IPS DF 6.9 (cell line): Measurements from ENCODE around the gene GNB5.
"Not testable (repeated sequence)": the region's sequence is repeated elsewhere in the genome, so short reads cannot be mapped to it uniquely, and the experiment has no call there.

Source experiments
- DNase-seq: peaks from one replicate; pipeline ENCODE4 v3.0.0-alpha.2; 2013; ENCODE audit warnings: low read depth, low spot score
- H3K27ac ChIP-seq: one replicate; pipeline ENCODE4 v1.5.1; 2013; ENCODE audit warnings: low read length, control low read depth
- H3K27me3 ChIP-seq: 2 replicates; pipeline ENCODE4 v1.6.1; 2013; ENCODE audit warnings: mild to moderate bottlenecking, low read length; ENCODE audit not compliant: control insufficient read depth, insufficient read depth
- H3K36me3 ChIP-seq: 2 replicates; pipeline ENCODE4 v1.6.1; 2013; ENCODE audit warnings: low read length; ENCODE audit not compliant: control insufficient read depth, insufficient read depth
- H3K4me1 ChIP-seq: 2 replicates; pipeline ENCODE4 v1.6.1; 2013; ENCODE audit warnings: low read length; ENCODE audit not compliant: control insufficient read depth, insufficient read depth
- H3K4me3 ChIP-seq: 2 replicates; pipeline ENCODE4 v1.5.1; 2013; ENCODE audit warnings: mild to moderate bottlenecking, low read length
- H3K9me3 ChIP-seq: 2 replicates; pipeline ENCODE4 v1.6.1; 2013; ENCODE audit warnings: low read length, inconsistent platforms; ENCODE audit not compliant: control insufficient read depth, insufficient read depth
- WGBS: extraction: QIAGEN DNeasy Blood & Tissue Kit; methylation state at CpG from one replicate; pipeline ENCODE4 v1.1.7; 2013; ENCODE audit warnings: mixed read lengths, missing lambda C conversion rate; ENCODE audit not compliant: insufficient read length, insufficient coverage; 5-methylcytosine and 5-hydroxymethylcytosine counted together

Gene GNB5

DNA sequence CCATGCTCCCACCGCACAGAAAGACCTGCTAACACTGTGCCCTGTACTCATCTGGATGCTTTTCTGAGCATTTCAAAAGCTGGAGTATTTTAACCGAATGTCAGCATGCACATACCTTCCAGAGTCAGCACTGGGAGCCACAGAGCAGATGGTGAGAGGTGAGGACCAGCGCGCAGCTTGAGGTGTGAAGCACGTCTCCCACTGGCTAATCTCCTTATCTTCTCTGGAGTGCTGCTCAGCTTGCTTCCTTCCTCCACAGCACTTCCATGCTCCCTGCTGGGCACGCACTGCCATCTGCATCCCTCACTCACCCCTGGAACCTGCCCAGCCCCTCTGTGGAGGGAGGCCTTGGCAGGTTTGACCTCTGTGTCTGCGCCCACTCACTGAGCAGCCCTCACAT lies at the start of gene GNB5:
Gene GNB5, minus strand, starts transcription at position 186 of the 400 bp plus-strand sequence. CDS start 6,716 bp downstream, outside the sequence.
- no CpG with 5 or more reads among the region's 7 CpGs for WGBS
- no peak for DNase-seq
- Histone ChIP-seq H3K4me1 (no peaks in the 10 kb centered on the region; the same call in 1 of the 2 replicates), H3K9me3 (no peaks in the 10 kb centered on the region), H3K27ac (no peak within 1 kb of the TSS), H3K27me3 (no peaks in the 10 kb centered on the region), H3K36me3 (0 out of 2 replicates have a peak, but pooled peaks cover 2% of the 10 kb centered on the region), H3K4me3 (no peak within 1 kb of the TSS)

DNA sequence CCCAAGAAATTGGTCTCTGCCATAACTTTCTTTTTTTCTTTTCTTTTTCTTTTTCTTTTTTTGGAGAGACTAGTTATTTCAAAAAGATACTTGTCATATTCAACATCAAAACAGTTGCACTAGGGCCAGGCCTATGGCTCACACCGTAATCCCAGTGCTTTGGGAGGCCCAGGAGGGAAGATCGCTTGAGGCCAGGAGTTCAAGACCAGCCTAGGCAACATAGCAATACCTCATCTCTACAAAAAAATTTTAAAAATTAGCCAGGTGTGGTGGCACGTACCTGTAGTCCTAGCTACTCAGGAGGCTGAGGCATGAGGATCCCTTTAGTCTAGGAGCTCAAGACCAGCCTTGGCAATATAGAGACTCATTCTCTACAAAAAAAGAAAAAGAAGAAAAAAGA lies 49.0 kb upstream of the GNB5 start:
- no peak overlapping the region for H3K27ac ChIP-seq
- H3K4me1 ChIP-seq: no peaks in the 10 kb centered on the region
- no peaks in the 10 kb centered on the region for H3K9me3 ChIP-seq
- no CpG with 5 or more reads among the region's 3 CpGs for WGBS
- H3K27me3 ChIP-seq: no peaks in the 10 kb centered on the region
- H3K36me3 ChIP-seq: peaks cover 27% of the 10 kb centered on the region
- DNase-seq: no peak
- H3K4me3 ChIP-seq: no peak overlapping the region

DNA sequence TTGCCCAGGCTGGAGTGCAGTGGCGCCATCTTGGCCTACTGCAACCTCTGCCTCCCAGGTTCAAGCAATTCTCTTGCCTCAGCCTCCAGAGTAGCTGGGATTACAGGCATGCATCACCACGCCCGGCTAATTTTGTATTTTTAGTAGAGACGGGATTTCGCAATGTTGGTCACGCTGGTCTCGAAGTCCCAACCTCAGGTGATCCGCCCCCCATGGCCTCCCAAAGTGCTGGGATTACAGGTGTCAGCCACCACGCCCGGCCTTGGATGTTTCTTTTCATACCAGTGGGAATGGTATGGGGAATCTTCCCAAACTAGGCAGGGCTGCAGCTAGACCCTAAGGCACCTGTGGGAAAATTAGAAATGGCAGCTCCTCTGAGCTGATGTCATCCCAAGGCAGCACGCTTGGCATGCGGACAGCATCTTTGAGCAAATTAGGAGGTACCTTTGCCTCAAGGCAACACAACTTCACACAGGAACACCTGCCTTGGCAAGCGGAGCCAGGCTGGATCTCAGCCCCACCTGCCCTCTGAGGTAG lies 47.9 kb upstream of the GNB5 start:
- not testable (repeated sequence) for DNase-seq
- H3K36me3 ChIP-seq: peaks cover 28% of the 10 kb centered on the region

DNA sequence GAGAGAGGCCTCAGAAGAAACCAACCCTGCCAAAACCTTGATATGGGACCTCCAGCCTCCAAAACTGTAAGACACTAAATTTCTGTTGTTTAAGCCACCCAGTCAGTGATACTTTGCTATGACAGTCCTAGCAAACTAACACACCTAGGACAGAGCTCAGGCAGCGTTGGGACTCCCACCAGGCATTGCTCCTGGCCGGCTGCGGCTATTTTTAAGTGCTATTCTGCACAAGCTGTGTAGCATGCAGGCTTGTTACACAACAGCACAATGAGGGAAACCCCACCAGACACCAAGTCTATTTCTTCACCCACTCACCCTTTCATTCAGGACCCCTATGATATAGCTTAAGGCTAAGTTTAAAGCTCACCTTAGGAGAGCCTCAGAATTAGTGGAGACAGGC lies 47.0 kb upstream of the GNB5 start:
- no peak overlapping the region for H3K4me3 ChIP-seq
- no peak for DNase-seq
- H3K27ac ChIP-seq: no peak overlapping the region
- no CpG with 5 or more reads among the region's 3 CpGs for WGBS
- peaks cover 21% of the 10 kb centered on the region for H3K36me3 ChIP-seq
- H3K4me1 ChIP-seq: no peaks in the 10 kb centered on the region
- no peaks in the 10 kb centered on the region for H3K27me3 ChIP-seq
- no peaks in the 10 kb centered on the region for H3K9me3 ChIP-seq

More for the DNA sequence above, 47.9 kb upstream of the GNB5 start:
- not testable (repeated sequence) for H3K27ac ChIP-seq, H3K27me3 ChIP-seq, H3K4me3 ChIP-seq, H3K9me3 ChIP-seq, H3K4me1 ChIP-seq
- no CpG with 5 or more reads among the region's 13 CpGs for WGBS

DNA sequence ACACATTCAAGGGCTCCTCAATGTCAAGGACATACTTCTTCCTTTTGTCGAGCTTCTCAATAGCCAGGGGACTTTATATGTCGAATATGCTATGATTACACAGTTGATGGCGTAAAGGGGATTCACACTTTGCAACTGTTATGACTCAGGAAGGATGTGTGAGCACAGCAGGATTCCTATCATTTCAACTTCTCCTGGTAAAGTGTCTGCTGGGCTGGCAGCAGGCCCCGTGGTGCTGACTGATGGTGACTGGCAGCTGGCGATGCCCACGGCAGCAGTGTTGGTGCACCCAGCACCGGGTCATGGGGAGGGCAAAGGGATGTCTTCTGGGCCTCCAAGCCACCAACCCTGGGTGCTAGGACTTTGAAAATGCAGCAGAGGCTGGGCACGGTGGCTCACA lies 44.8 kb upstream of the GNB5 start:
- Histone ChIP-seq H3K4me3 (no peak overlapping the region), H3K27me3 (no peaks in the 10 kb centered on the region), H3K27ac (no peak overlapping the region), H3K36me3 (peaks cover 15% of the 10 kb centered on the region), H3K9me3 (no peaks in the 10 kb centered on the region), H3K4me1 (no peaks in the 10 kb centered on the region)
- no peak for DNase-seq
- WGBS: no CpG with 5 or more reads among the region's 8 CpGs

DNA sequence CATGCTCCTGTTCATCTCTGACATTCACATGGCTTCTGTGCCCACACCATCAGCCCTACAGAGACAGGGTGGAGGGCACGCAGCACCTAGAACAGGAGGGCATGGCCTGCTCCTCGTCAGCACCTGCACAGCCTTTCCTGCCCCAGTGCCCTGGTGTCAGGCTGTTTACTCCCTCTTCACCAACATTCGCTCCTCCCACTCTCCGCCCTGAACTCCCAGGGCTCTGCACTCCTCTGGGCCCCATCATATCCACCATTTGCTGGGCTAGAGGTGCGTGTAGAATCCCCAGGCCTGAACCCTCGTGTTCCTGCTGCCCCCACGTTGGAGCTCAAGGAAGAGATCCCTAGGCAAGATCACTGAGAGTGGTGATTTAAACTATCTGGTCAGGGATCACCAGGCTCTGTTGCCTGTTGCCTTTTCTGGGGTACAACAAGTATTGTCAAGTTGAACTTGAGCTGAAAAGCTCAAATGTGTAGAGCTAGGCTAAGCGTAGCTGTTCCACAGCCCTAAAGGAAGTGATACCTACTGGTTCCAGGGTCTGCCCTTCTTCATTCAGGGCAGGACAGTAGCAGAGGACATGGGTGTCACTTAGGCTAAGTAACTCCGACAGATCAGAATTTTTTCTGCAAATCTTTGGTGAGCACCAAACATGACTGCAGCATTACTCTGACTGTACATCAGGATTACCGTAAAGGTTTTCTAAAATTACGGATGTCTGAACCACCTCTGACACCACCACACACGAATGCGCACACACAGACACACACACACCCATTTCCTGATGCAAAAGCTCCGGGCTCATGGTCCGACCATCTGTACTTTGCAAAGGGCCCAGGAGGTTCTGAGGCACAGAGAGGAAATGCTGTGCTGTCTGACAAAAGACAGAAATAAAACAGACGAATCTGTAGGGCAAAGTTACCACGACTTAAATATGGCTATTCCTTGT lies 43.7 kb upstream of the GNB5 start:
- DNase-seq: no peak
- Histone ChIP-seq H3K27ac (no peak overlapping the region), H3K4me1 (no peaks in the 10 kb centered on the region), H3K4me3 (no peak overlapping the region), H3K27me3 (no peaks in the 10 kb centered on the region), H3K36me3 (peaks cover 15% of the 10 kb centered on the region), H3K9me3 (no peaks in the 10 kb centered on the region)
- no CpG with 5 or more reads among the region's 17 CpGs for WGBS

- Histone ChIP-seq H3K9me3 (no peaks in the 10 kb centered on the region), H3K36me3 (peaks cover 12% of the 10 kb centered on the region), H3K4me1 (no peaks in the 10 kb centered on the region), H3K4me3 (no peak overlapping the region), H3K27ac (no peak overlapping the region), H3K27me3 (no peaks in the 10 kb centered on the region)
- WGBS: no CpG with 5 or more reads among the region's 4 CpGs
- no peak for DNase-seq
Measured at GRCh38 chr15:52233405-52233804, 42.2 kb upstream of the GNB5 start.

GRCh38 chr15:52232327-52232726 lies 41.1 kb upstream of the GNB5 start:
- Histone ChIP-seq H3K9me3 (no peaks in the 10 kb centered on the region), H3K4me1 (no peaks in the 10 kb centered on the region), H3K27me3 (no peaks in the 10 kb centered on the region), H3K36me3 (peaks cover 12% of the 10 kb centered on the region), H3K27ac (no peak overlapping the region), H3K4me3 (no peak overlapping the region)
- DNase-seq: no peak
- no CpG with 5 or more reads among the region's 1 CpG for WGBS

GRCh38 chr15:52230073-52230472 lies 38.9 kb upstream of the GNB5 start:
- Histone ChIP-seq H3K4me3 (no peak overlapping the region), H3K27ac (no peak overlapping the region), H3K4me1 (no peaks in the 10 kb centered on the region), H3K9me3 (no peaks in the 10 kb centered on the region), H3K27me3 (no peaks in the 10 kb centered on the region), H3K36me3 (peaks cover 9% of the 10 kb centered on the region)
- no peak for DNase-seq
- no CpG with 5 or more reads among the region's 1 CpG for WGBS

- Histone ChIP-seq H3K36me3 (peaks cover 6% of the 10 kb centered on the region; the same call in 1 of the 2 replicates), H3K27me3 (no peaks in the 10 kb centered on the region), H3K4me3 (no peak overlapping the region), H3K9me3 (no peaks in the 10 kb centered on the region), H3K4me1 (no peaks in the 10 kb centered on the region), H3K27ac (no peak overlapping the region)
- DNase-seq: no peak
- no CpG with 5 or more reads among the region's 8 CpGs for WGBS
Measured at GRCh38 chr15:52228921-52229320, 37.7 kb upstream of the GNB5 start.
